Stimulated activated CD4-positive, alpha-beta T cell treated with anti-CD3 and anti-CD28 coated beads, Interleukin-1b, Interleukin-23, amount 100 ng/mL, for 24 hours (primary cell): ENCODE data around the gene OSBPL6.

Experiments
- DNase-seq, 4 experiments: peaks; one replicate each; pipeline ENCODE4 v3.0.0-alpha.2; 2020; ENCODE audit warnings: low read depth in 4 of 4, low spot score in 1 of 4

The OSBPL6 gene

GRCh38 chr2:178237488-178238153, 43.3 kb downstream of the OSBPL6 start:
- DNase-seq = no peak

GRCh38 chr2:178238154-178238521, 43.8 kb downstream of the OSBPL6 start:
- DNase-seq = no peak

- no peak for DNase-seq
Observed at GRCh38 chr2:178238750-178239149, 44.4 kb downstream of the OSBPL6 start.

GRCh38 chr2:178241844-178242551, 47.7 kb downstream of the OSBPL6 start:
- no peak for DNase-seq

- DNase-seq = no peak
Observed at GRCh38 chr2:178242552-178242883, 48.2 kb downstream of the OSBPL6 start.

GRCh38 chr2:178243961-178244360, 49.6 kb downstream of the OSBPL6 start:
- no peak for DNase-seq

- no peak for DNase-seq
Observed at GRCh38 chr2:178244777-178245176, 50.5 kb downstream of the OSBPL6 start.

GRCh38 chr2:178246696-178247095, 52.4 kb downstream of the OSBPL6 start:
- no peak for DNase-seq

- DNase-seq = no peak
Observed at GRCh38 chr2:178247250-178247649, 52.9 kb downstream of the OSBPL6 start.

- DNase-seq = no peak
Observed at GRCh38 chr2:178250429-178250828, 56.1 kb downstream of the OSBPL6 start.

- DNase-seq = no peak
Observed at GRCh38 chr2:178251151-178251955, 57.0 kb downstream of the OSBPL6 start.

GRCh38 chr2:178256382-178257042, 62.2 kb downstream of the OSBPL6 start:
- DNase-seq = no peak

- no peak for DNase-seq
Observed at GRCh38 chr2:178257127-178257526, 62.8 kb downstream of the OSBPL6 start.

- no peak for DNase-seq
Observed at GRCh38 chr2:178258916-178259315, 64.6 kb downstream of the OSBPL6 start.

- no peak for DNase-seq
Observed at GRCh38 chr2:178263159-178263860, 69.0 kb downstream of the OSBPL6 start.

- DNase-seq = no peak
Observed at GRCh38 chr2:178264211-178264610, 69.9 kb downstream of the OSBPL6 start.

- no peak for DNase-seq
Observed at GRCh38 chr2:178265851-178266250, 71.5 kb downstream of the OSBPL6 start.

- DNase-seq = no peak
Observed at GRCh38 chr2:178266445-178266844, 72.1 kb downstream of the OSBPL6 start.

GRCh38 chr2:178267660-178268059, 73.3 kb downstream of the OSBPL6 start:
- DNase-seq = no peak

GRCh38 chr2:178268435-178268834, 74.1 kb downstream of the OSBPL6 start:
- no peak for DNase-seq
